Left lung (tissue), 10 donors: ENCODE measurements around the gene WDR89. TPM values are rescaled to one million over a fixed set of nuclear protein-coding genes. Genes with fewer than 3 reads are reported as not detected.

Source experiments
- ATAC-seq: fragments of 200-7000 bp; cut with Tn5 transposase; one replicate; pipeline ENCODE4 v1.9.1; 2020; ENCODE audit warnings: moderate library complexity
- DNase-seq, 4 donors: peaks; one replicate each; pipeline ENCODE4 v3.0.0-alpha.2; 2013 to 2020
- H3K27ac ChIP-seq, 2 donors: fragments of 200-600 bp; sonication (generic) in 1 of 2; one replicate each; pipeline versions ENCODE4 v1.5.0 to v1.8.0; 2020 to 2021
- H3K27me3 ChIP-seq, 2 donors: fragments of 200-600 bp; sonication (generic) in 1 of 2; one replicate each; pipeline versions ENCODE4 v1.5.0 to v1.8.0; 2020 to 2021
- H3K36me3 ChIP-seq, 2 donors: fragments of 200-600 bp; sonication (generic) in 1 of 2; one replicate each; pipeline versions ENCODE4 v1.5.0 to v1.8.0; 2020 to 2021
- H3K4me1 ChIP-seq, 2 donors: fragments of 200-600 bp; one replicate each; pipeline ENCODE4 v1.8.0; 2021
- H3K4me3 ChIP-seq, 2 donors: fragments of 200-600 bp; sonication (generic) in 1 of 2; one replicate each; pipeline versions ENCODE4 v1.5.0 to v1.8.0; 2020 to 2021; ENCODE audit warnings: mild to moderate bottlenecking in 1 of 2
- H3K9me3 ChIP-seq, 2 donors: fragments of 200-600 bp; sonication (generic) in 1 of 2; one replicate each; pipeline versions ENCODE4 v1.5.0 to v1.8.0; 2020 to 2021
- CTCF ChIP-seq, 2 donors: fragments of 200-600 bp; sonication (generic) in 1 of 2; IDR thresholded peaks; one replicate each; pipeline versions ENCODE4 v1.5.0 to v1.8.0; 2021; ENCODE audit warnings: antibody characterized with exemption in 2 of 2
- intact Hi-C, 2 donors: fragments of 100-400 bp; cut with DNase I; formaldehyde crosslinking; loops; one replicate each; pipeline versions ENCODE4 v1.11.2 to v1.14.2; 2022
- polyA plus RNA-seq, 6 donors: library from polyadenylated mRNA; unstranded; fragments of 120-200 nt; gene quantifications; one replicate each; pipeline ENCODE4 v1.2.1, GENCODE V29; 2013; ENCODE audit not compliant: insufficient read length in 6 of 6
- total RNA-seq, 2 donors: library from RNA; stranded (reverse); fragmentation: NEBNext Ultra II Directional; extraction: Animal tissue kit (Norgen Biotek cat#: 25700); gene quantifications; one replicate each; pipeline ENCODE4 v1.2.1, GENCODE V29; 2021
- donor health status: DM: no; HTN: yes; CAD: no.
- donor health status: DM: no; HTN: no; CAD: no.

WDR89 gene
- total and polyA plus RNA-seq, 8 donors, result 10.9 to 23.9 (median 21.8) TPM

- no peak overlapping the region for H3K27ac ChIP-seq
- no peaks in the 10 kb centered on the region for H3K9me3 ChIP-seq
- ATAC-seq (no peak), DNase-seq (peak in 1 of 4 donors; percentile 13)
- intact Hi-C loops, result no loop called here
- H3K27me3 ChIP-seq, result no peaks in the 10 kb centered on the region
- H3K36me3 ChIP-seq, result no peaks in the 10 kb centered on the region
- no peak for TF ChIP-seq CTCF (IDR thresholded peaks at IDR 0.05)
- peaks cover 0 to 6% of the 10 kb centered on the region in 2 donors for H3K4me1 ChIP-seq
- H3K4me3 ChIP-seq, result no peak overlapping the region
Observed at GRCh38 chr14:63654936-63655335, 13.3 kb upstream of the WDR89 start.

GRCh38 chr14:63654346-63654745 is 12.7 kb upstream of the WDR89 start:
- no peaks in the 10 kb centered on the region for H3K27me3 ChIP-seq
- H3K4me3 ChIP-seq, result no peak overlapping the region
- no peaks in the 10 kb centered on the region for H3K9me3 ChIP-seq
- no peaks in the 10 kb centered on the region for H3K36me3 ChIP-seq
- no peak overlapping the region for H3K27ac ChIP-seq
- no peak for DNase-seq
- no peak for TF ChIP-seq CTCF (IDR thresholded peaks at IDR 0.05)
- peaks cover 0 to 6% of the 10 kb centered on the region in 2 donors for H3K4me1 ChIP-seq
- intact Hi-C loops, result no loop called here
- no peak for ATAC-seq

GRCh38 chr14:63652406-63652805 is 10.7 kb upstream of the WDR89 start:
- intact Hi-C loops, result no loop called here
- Histone ChIP-seq H3K27ac (no peak overlapping the region), H3K4me1 (peaks cover 0 to 6% of the 10 kb centered on the region in 2 donors), H3K9me3 (no peaks in the 10 kb centered on the region), H3K36me3 (no peaks in the 10 kb centered on the region), H3K27me3 (no peaks in the 10 kb centered on the region), H3K4me3 (no peak overlapping the region)
- DNase-seq (no peak), ATAC-seq (no peak)
- TF ChIP-seq CTCF (IDR thresholded peaks at IDR 0.05), result no peak

GRCh38 chr14:63650256-63650952 is 8.7 kb upstream of the WDR89 start:
- peak overlapping the region; percentile 40 to 73 for H3K27ac ChIP-seq
- H3K4me1 ChIP-seq, result no peaks in the 10 kb centered on the region
- H3K9me3 ChIP-seq, result no peaks in the 10 kb centered on the region
- no peak overlapping the region for H3K4me3 ChIP-seq
- ATAC-seq (peak; percentile 96), DNase-seq (peak in 2 of 4 donors; percentile 65 to 66)
- no peak for TF ChIP-seq CTCF (IDR thresholded peaks at IDR 0.05)
- H3K27me3 ChIP-seq, result no peaks in the 10 kb centered on the region
- H3K36me3 ChIP-seq, result no peaks in the 10 kb centered on the region
- intact Hi-C loops, result no loop called here

- Histone ChIP-seq H3K27ac (no peak overlapping the region), H3K36me3 (no peaks in the 10 kb centered on the region), H3K4me3 (no peak overlapping the region), H3K4me1 (peaks cover 0 to 2% of the 10 kb centered on the region in 2 donors), H3K27me3 (no peaks in the 10 kb centered on the region), H3K9me3 (no peaks in the 10 kb centered on the region)
- ATAC-seq (no peak), DNase-seq (no peak)
- TF ChIP-seq CTCF (IDR thresholded peaks at IDR 0.05), result no peak
- intact Hi-C loops, result no loop called here
Observed at GRCh38 chr14:63647696-63648410, 6.2 kb upstream of the WDR89 start.
